DND-41 (cell line): ENCODE data around the gene GABRB3.

Source experiments
- ATAC-seq: fragments of 200-7000 bp; cut with Tn5 transposase; 3 replicates; pipeline ENCODE4 v1.9.1; 2021; ENCODE audit warnings: low read depth; ENCODE audit not compliant: insufficient read depth
- DNase-seq: peaks from one replicate; pipeline ENCODE4 v3.0.0-alpha.2; 2020
- H2AFZ ChIP-seq: 2 replicates; pipeline ENCODE4 v1.6.0; 2012; ENCODE audit warnings: low read depth, low read length
- H3K27ac ChIP-seq: 2 replicates; pipeline ENCODE4 v1.5.1; 2012; ENCODE audit warnings: low read length, inconsistent platforms
- H3K27me3 ChIP-seq: fragments of 200-600 bp; sonication (generic); 2 replicates; pipeline ENCODE4 v1.6.0; 2012; ENCODE audit warnings: low read length, mild to moderate bottlenecking, inconsistent platforms; ENCODE audit not compliant: insufficient read depth, poor library complexity
- H3K36me3 ChIP-seq: 2 replicates; pipeline ENCODE4 v1.5.1; 2012; ENCODE audit warnings: low read length, inconsistent platforms; ENCODE audit not compliant: insufficient read depth
- H3K4me1 ChIP-seq: 2 replicates; pipeline ENCODE4 v1.5.1; 2012; ENCODE audit warnings: mild to moderate bottlenecking, low read length; ENCODE audit not compliant: insufficient read depth
- H3K4me2 ChIP-seq: 2 replicates; pipeline ENCODE4 v1.6.0; 2012; ENCODE audit warnings: mild to moderate bottlenecking, moderate library complexity, low read length, inconsistent platforms; ENCODE audit not compliant: insufficient read depth
- H3K4me3 ChIP-seq, 2 experiments: fragments of 200-600 bp in 1 of 2; shearing (Covaris generic) in 1 of 2; 2 replicates each; pipeline ENCODE4 v1.5.1; 2012 to 2016; ENCODE audit warnings: inconsistent platforms in 2 of 2, low read length in 2 of 2, mild to moderate bottlenecking in 2 of 2, low read depth in 1 of 2, moderate library complexity in 1 of 2
- H3K79me2 ChIP-seq: 2 replicates; pipeline ENCODE4 v1.6.0; 2012; ENCODE audit warnings: low read length, inconsistent platforms; ENCODE audit not compliant: insufficient read depth
- H3K9ac ChIP-seq: 2 replicates; pipeline ENCODE4 v1.6.0; 2012; ENCODE audit warnings: low read depth, mild to moderate bottlenecking, inconsistent platforms, low read length, moderate library complexity
- H3K9me3 ChIP-seq: 2 replicates; pipeline ENCODE4 v1.5.1; 2012; ENCODE audit warnings: low read length, moderate library complexity, mild to moderate bottlenecking, inconsistent platforms; ENCODE audit not compliant: insufficient read depth, severe bottlenecking
- H4K20me1 ChIP-seq: 2 replicates; pipeline ENCODE4 v1.6.0; 2012; ENCODE audit warnings: low read length; ENCODE audit not compliant: insufficient read depth
- CTCF ChIP-seq: IDR thresholded peaks from 2 replicates; pipeline ENCODE4 v1.5.1; 2012; ENCODE audit warnings: borderline replicate concordance, low read length, moderate library complexity, mild to moderate bottlenecking; ENCODE audit not compliant: poor library complexity, severe bottlenecking; ENCODE audit errors: extremely low read depth
- EZH2 ChIP-seq: IDR thresholded peaks from 3 replicates; pipeline ENCODE4 v1.6.1; 2012; ENCODE audit warnings: borderline replicate concordance, low read depth, mild to moderate bottlenecking, moderate library complexity, low read length, inconsistent platforms; ENCODE audit not compliant: severe bottlenecking

Gene GABRB3

GRCh38 chr15:26773067-26773877, 406 bp upstream of the GABRB3 start:
- ATAC-seq: no peak
- Histone ChIP-seq H3K4me3 (no peak overlapping the region), H2AFZ (no peak overlapping the region), H3K4me1 (no peaks in the 10 kb centered on the region), H3K4me2 (no peak overlapping the region), H3K79me2 (no peaks in the 10 kb centered on the region), H3K27me3 (no peaks in the 10 kb centered on the region), H4K20me1 (no peaks in the 10 kb centered on the region), H3K36me3 (no peaks in the 10 kb centered on the region), H3K9me3 (no peaks in the 10 kb centered on the region), H3K9ac (no peak overlapping the region), H3K27ac (no peak overlapping the region)
- DNase-seq: no peak
- no peak for TF ChIP-seq CTCF
- TF ChIP-seq EZH2: no peak

GRCh38 chr15:26771578-26772153, 1.2 kb downstream of the GABRB3 start:
- no peak overlapping the region for H3K9ac ChIP-seq
- no peaks in the 10 kb centered on the region for H3K27me3 ChIP-seq
- TF ChIP-seq CTCF (no peak), EZH2 (no peak)
- no peaks in the 10 kb centered on the region for H3K9me3 ChIP-seq
- no peak overlapping the region for H3K4me3 ChIP-seq
- no peak overlapping the region for H3K4me2 ChIP-seq
- no peaks in the 10 kb centered on the region for H3K36me3 ChIP-seq
- H3K27ac ChIP-seq: no peak overlapping the region
- ATAC-seq: no peak
- no peak for DNase-seq
- no peak overlapping the region for H2AFZ ChIP-seq
- no peaks in the 10 kb centered on the region for H4K20me1 ChIP-seq
- H3K4me1 ChIP-seq: no peaks in the 10 kb centered on the region
- H3K79me2 ChIP-seq: no peaks in the 10 kb centered on the region

- DNase-seq: no peak
- no peaks in the 10 kb centered on the region for H3K4me1 ChIP-seq
- H3K4me3 ChIP-seq: no peak overlapping the region
Observed at GRCh38 chr15:26771168-26771567, 1.7 kb downstream of the GABRB3 start.

More at GRCh38 chr15:26771168-26771567, 1.7 kb downstream of the GABRB3 start:
- no peak overlapping the region for H3K9ac ChIP-seq
- no peaks in the 10 kb centered on the region for H3K36me3 ChIP-seq
- H4K20me1 ChIP-seq: no peaks in the 10 kb centered on the region
- no peaks in the 10 kb centered on the region for H3K79me2 ChIP-seq
- no peak overlapping the region for H3K4me2 ChIP-seq
- H3K9me3 ChIP-seq: no peaks in the 10 kb centered on the region
- ATAC-seq: no peak
- no peak overlapping the region for H3K27ac ChIP-seq
- no peak overlapping the region for H2AFZ ChIP-seq
- H3K27me3 ChIP-seq: no peaks in the 10 kb centered on the region
- no peak for TF ChIP-seq EZH2
- TF ChIP-seq CTCF: no peak
